GM10266 (cell line): ENCODE data around the gene CHN2.
A peak's percentile ranks its signal among the peaks of the same experiment; 100 is the strongest.

Experiments
- DNase-seq: peaks from one replicate; pipeline ENCODE4 v3.0.0; 2012; ENCODE audit errors: extremely low spot score
- CTCF ChIP-seq: IDR thresholded peaks from 2 replicates; pipeline ENCODE4 v1.5.1; 2012; ENCODE audit warnings: mild to moderate bottlenecking, low read depth; ENCODE audit not compliant: control insufficient read depth, insufficient read depth; ENCODE audit errors: missing control alignments

Gene CHN2

GRCh38 chr7:29193316-29194205 is 1.0 kb upstream of the CHN2 start:
- no peak for DNase-seq
- TF ChIP-seq CTCF: no peak

GRCh38 chr7:29194206-29194593 is 375 bp upstream of the CHN2 start:
- no peak for TF ChIP-seq CTCF
- DNase-seq: peak; percentile 16

GRCh38 chr7:29196191-29196590 is 1.6 kb downstream of the CHN2 start:
- no peak for TF ChIP-seq CTCF
- no peak for DNase-seq

- TF ChIP-seq CTCF: no peak
- no peak for DNase-seq
Measured at GRCh38 chr7:29196971-29197595, 2.5 kb downstream of the CHN2 start.

- no peak for TF ChIP-seq CTCF
- DNase-seq: no peak
Measured at GRCh38 chr7:29197916-29198315, 3.3 kb downstream of the CHN2 start.

GRCh38 chr7:29199776-29200175 is 5.2 kb downstream of the CHN2 start:
- no peak for TF ChIP-seq CTCF
- no peak for DNase-seq

- no peak for DNase-seq
- no peak for TF ChIP-seq CTCF
Measured at GRCh38 chr7:29202651-29203069, 8.1 kb downstream of the CHN2 start.
